Umbilical cord (tissue), 2 donors: Measurements from ENCODE around the gene NBPF6. TPM values are rescaled to one million over a fixed set of nuclear protein-coding genes. Genes with fewer than 3 reads are reported as not detected.
"Not testable (repeated sequence)": the region's sequence is repeated elsewhere in the genome, so short reads cannot be mapped to it uniquely, and the experiment has no call there.

Experiments
- DNase-seq: peaks from one replicate; pipeline ENCODE4 v3.0.0-alpha.2; 2015; ENCODE audit warnings: low spot score
- total RNA-seq: library from RNA; depleted of rRNA; stranded (reverse); fragments of >200 nt; gene quantifications from one replicate; pipeline ENCODE4 v1.2.3, GENCODE V29; 2014; ENCODE audit warnings: low replicate concordance; ENCODE audit not compliant: insufficient read depth

NBPF6 gene
- total RNA-seq, 1 donor from 2014 or later = not detected

DNA sequence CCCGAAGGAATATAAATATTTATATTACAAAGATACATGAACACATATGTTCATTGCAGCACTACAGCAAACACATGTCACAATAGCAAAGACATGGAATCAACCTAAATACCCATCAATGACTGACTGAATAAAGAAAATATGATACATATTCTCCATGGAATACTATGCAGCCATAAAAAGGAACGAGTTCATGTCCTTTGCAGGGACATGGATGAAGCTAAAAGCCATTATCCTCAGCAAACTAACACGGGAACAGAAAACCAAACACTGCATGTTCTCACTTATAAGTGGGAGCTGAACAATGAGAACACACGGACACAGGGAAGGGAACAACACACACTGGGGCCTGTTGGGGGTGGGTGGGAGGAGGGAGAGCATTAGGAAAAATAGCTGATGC is 46.7 kb downstream of the NBPF6 start:
- not testable (repeated sequence) for DNase-seq

DNA sequence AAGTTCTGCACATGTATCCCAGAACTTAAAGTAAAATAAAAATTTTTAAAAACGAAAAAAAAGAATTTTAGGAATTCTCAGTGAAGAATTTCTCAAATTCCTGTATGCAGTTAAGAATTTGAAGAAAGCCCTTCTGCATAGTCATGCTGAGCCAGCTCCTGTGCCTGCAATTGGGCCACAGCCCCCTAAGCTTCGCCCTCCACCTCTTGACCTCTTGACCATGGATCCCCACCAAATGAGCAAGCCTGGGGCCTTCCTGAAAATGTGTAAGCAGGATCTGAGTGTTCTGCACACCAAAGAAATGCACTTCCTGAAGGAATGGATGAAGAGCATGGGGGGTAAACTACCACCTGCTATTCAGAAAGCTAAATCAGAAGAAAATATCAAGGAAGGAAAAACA is 52.0 kb downstream of the NBPF6 start:
- DNase-seq = no peak

DNA sequence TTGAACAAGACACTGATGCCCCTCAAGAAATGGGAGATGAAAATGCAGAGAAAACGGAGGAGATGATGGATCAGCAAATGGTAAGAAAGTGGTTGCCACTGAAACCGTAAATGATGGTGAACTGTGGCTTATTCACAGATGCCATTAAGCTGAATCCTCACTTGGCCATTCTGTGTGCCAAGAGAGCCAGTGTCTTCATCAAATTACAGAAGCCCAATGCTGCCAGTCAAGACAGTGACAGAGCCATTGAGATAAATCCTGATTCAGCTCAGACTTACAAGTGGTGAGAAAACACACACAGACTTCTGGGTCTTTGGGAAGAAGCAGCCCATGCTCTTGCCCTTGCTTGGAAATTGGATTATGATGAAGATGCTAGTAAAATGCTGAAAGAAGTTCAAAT is 52.5 kb downstream of the NBPF6 start:
- no peak for DNase-seq

DNA sequence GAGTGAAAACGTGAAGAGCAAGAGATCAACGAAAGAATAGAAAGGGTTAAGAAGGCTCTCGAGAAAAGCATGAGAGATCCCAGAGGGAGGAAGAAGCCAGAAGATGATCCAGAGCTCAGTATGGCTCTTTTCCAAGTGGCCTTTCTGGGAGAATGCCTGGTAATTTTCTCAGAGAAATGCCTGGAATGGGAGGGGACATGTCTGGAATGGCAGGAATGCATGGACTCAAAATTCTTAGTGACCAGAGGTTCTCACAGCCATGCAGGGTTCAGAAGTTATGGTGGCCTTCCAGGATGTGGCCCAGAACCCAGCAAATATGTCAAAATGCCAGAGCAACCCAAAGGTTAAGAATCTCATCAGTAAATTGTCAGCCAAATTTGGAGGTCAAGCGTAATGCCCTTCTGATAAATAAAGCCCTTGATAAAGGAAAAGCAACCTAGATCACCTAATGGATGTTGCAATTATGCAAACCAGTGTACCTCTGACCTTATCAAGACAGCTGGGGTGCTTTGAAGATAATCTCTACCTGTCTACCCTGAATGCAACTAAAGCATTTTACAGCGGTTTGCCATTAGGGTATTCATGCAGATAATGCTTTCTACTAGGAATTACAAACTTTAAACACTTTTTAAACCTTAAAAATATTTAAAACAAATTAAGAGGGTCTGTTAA is 53.1 kb downstream of the NBPF6 start:
- peak; percentile 69 for DNase-seq

DNA sequence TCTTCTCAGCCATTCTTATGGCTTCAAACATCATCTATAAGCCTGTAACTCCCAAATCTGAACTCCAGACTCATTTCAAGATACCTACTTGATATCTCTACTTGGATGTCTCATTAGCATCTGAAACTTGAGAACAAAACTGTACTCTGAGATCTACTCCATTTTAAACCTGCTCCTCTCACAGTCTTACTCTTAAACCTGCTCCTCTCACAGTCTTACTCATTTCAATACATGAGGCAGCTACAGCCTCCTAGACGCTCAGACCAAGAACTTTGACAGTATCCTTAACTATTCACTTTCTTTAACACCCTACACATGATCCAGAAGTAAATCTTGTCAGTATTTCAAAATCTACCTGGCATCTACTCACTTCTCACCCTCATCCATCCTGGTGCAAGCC is 54.3 kb downstream of the NBPF6 start:
- DNase-seq = no peak

DNA sequence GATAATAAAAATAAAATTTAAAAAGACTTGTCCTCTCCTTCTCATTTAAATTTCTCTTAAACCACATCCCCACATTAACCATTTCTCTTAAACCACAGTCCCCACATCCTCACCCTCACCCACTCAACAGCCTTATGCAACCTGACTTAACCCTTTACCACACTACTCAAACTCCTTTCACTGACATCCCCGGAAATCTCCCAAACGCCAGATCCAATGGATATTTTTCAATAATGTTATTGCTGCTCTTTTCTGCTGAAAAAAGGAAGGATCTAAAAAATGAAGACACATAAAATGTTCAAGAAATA is 55.6 kb downstream of the NBPF6 start:
- DNase-seq = no peak

DNA sequence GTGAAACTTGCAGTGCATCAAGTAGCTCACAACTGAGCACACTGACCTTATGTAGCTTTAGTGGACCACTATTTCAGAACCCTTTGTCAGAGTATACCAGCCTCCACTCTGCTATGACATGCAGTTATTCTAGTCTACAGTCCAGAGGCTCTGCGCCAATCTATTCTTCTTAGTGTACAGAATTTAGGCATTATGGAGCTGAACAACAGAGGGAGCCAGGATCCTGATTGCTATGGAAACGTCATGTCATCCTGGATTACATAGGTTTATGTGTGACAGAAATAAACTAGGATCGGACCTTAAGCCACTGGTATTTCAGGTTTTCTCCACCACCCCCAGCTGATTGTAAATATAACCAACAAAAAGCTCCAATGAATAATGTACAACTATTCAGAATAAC is 61.6 kb downstream of the NBPF6 start:
- DNase-seq = peak; percentile 8

DNA sequence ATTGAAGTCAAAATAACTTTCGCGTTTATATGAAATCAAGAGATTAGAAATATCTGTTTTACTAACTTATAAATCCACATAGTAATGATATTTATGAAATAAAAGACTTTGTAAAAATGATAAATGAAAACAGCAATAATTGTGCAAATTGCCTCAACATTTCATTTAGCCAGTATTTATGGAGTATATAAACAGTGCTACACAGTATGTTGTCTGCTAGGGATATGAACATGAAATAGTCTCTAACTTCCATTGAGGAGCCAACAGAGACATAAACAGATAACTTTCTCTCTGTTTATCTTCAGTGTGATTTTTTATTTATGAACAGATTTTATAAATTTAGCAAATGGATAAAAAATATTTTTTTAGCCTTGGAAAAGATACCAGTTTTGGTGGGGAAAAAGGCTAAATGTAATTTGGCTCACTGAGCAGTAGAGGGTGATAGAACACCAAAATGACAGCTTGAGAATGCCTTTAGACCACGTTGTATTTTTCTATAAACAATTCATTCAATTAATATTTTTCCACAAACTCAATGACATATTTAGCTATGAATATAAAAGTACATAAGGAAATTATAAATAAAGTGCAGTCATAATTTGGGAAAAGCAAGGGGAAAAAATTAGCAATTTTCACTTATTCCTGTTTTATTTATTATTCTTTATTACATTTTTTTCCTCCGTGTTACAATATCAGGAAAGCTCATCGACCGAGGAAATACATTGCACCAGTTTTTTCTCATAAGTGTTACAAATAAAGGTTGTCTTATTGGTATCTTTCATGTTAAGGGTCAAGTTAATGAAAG is 62.3 kb downstream of the NBPF6 start:
- DNase-seq = peak; percentile 48

DNA sequence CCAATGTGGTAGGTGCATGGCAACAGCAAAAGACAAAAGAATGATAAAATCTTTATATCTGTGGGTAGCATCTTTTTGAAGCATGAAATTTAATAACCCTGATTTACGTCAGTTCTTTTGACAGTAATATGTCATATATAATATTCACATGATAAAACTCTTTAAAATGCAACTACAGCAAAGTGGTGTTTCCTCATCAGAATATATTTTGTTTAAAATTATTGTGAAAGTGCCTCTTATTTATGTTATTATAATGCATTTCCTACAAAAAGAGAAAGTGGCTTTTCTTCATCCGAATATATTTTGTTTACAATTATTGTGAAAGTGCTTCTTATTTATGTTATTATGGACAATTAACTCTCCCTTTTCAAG is 62.9 kb downstream of the NBPF6 start:
- DNase-seq = no peak

DNA sequence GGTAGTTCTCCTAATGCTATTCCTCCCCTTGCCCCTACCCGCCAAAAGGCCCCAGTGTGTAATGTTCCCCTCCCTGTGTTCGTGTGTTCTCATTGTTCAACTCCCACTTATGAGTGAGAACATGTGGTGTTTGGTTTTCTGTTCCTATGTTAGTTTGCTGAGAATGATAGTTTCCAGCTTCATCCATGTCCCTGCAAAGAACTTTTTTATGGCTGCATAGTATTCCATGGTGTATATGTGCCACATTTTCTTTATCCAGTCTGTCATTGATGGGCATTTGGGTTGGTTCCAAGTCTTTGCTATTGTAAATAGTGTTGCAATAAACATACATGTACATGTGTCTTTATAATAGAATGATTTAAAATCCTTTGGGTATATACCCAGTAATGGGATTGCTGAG is 63.8 kb downstream of the NBPF6 start:
- not testable (repeated sequence) for DNase-seq

DNA sequence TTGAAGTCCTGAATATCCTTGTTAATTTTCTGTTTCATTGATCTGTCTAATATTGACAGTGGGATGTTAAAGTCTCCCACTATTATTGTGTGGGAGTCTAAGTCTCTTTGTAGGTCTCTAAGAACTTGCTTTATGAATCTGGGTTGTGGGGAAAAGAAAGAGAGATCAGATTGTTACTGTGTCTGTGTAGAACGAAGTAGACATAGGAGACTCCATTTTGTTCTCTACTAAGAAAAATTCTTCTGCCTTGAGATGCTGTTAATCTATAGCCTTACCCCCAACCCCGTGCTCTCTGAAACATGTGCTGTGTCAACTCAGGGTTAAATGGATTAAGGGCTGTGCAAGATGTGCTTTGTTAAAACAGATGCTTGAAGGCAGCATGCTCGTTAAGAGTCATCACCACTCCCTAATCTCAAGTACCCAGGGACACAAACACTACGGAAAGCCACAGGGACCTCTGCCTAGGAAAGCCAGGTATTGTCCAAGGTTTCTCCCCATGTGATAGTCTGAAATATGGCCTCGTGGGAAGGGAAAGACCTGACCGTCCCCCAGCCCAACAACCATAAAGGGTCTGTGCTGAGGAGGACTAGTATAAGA is 67.3 kb downstream of the NBPF6 start:
- not testable (repeated sequence) for DNase-seq

Other genes with a start within 250 kb of the NBPF6 start
- gene SLC25A24, start 250.0 kb upstream of the NBPF6 start, total RNA-seq = 51.0 TPM
- gene NBPF4, start 206.3 kb upstream of the NBPF6 start, total RNA-seq = 0.96 TPM
- gene EEIG2, start 109.8 kb downstream of the NBPF6 start, total RNA-seq = 29.9 TPM
- 16.9 TPM for gene HENMT1, start 210.8 kb downstream of the NBPF6 start, total RNA-seq
- 15.6 TPM for gene PRPF38B, start 242.0 kb downstream of the NBPF6 start, total RNA-seq